C4-2B (cell line): ENCODE data around the gene SORCS2.

Source experiments
- CTCF ChIP-seq: fragments of 450-650 bp; conservative IDR thresholded peaks from 2 replicates; pipeline ENCODE4 v1.5.1; 2017; ENCODE audit warnings: mild to moderate bottlenecking
- ZFX ChIP-seq: fragments of 450-650 bp; IDR thresholded peaks from 2 replicates; pipeline ENCODE4 v1.6.1; 2017

- TF ChIP-seq CTCF (no peak), ZFX (no peak)
Measured at GRCh38 chr4:7364979-7365378, 172.6 kb downstream of the SORCS2 start.
